ENCODE data around the gene RPL18.

- TF ChIP-seq, protein P1, sequence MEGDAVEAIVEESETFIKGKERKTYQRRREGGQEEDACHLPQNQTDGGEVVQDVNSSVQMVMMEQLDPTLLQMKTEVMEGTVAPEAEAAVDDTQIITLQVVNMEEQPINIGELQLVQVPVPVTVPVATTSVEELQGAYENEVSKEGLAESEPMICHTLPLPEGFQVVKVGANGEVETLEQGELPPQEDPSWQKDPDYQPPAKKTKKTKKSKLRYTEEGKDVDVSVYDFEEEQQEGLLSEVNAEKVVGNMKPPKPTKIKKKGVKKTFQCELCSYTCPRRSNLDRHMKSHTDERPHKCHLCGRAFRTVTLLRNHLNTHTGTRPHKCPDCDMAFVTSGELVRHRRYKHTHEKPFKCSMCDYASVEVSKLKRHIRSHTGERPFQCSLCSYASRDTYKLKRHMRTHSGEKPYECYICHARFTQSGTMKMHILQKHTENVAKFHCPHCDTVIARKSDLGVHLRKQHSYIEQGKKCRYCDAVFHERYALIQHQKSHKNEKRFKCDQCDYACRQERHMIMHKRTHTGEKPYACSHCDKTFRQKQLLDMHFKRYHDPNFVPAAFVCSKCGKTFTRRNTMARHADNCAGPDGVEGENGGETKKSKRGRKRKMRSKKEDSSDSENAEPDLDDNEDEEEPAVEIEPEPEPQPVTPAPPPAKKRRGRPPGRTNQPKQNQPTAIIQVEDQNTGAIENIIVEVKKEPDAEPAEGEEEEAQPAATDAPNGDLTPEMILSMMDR (IDR thresholded peaks at IDR 0.05; ENCODE audit: borderline replicate concordance, extremely low read depth, low read length, poor library complexity, severe bottlenecking), result no peak
- TF ChIP-seq EZH2 (IDR thresholded peaks at IDR 0.05; ENCODE audit: borderline replicate concordance, low read depth, low read length, severe bottlenecking), result no peak
These were observed 44.7 kb upstream of the RPL18 start for GRCh38 chr19:48663667-48664066.

Data from DND-41 (cell line).